Panc1 (cell line): ENCODE results near the gene CENPS.

Experiments
- CTCF ChIP-seq: fragments of 450-650 bp; IDR thresholded peaks from 2 replicates; pipeline ENCODE4 v1.5.1; 2017; ENCODE audit warnings: mild to moderate bottlenecking
- POLR2AphosphoS5 ChIP-seq: IDR thresholded peaks from 2 replicates; pipeline ENCODE4 v1.6.1; 2012; ENCODE audit warnings: mild to moderate bottlenecking, low read depth, low read length, moderate library complexity
- REST ChIP-seq, 2 experiments: IDR thresholded peaks; 2 replicates each; pipeline ENCODE4 v1.6.1; 2011 to 2012; ENCODE audit warnings: low read depth in 2 of 2, control low read depth in 1 of 2, low read length in 1 of 2, mild to moderate bottlenecking in 1 of 2, moderate library complexity in 1 of 2; ENCODE audit not compliant: insufficient read depth in 1 of 2
- SIN3A ChIP-seq: IDR thresholded peaks from 2 replicates; pipeline ENCODE4 v1.6.1; 2012; ENCODE audit warnings: low read depth, mild to moderate bottlenecking, low read length, moderate library complexity, borderline replicate concordance; ENCODE audit not compliant: insufficient read depth
- TCF7L2 ChIP-seq: IDR thresholded peaks from 2 replicates; pipeline ENCODE4 v1.6.1; 2011; ENCODE audit warnings: mild to moderate bottlenecking, low read depth, low read length, inconsistent platforms

- TF ChIP-seq CTCF (no peak), REST (IDR thresholded peaks at IDR 0.05; ENCODE audit: insufficient read depth in 1 of 2, low read depth in 2 of 2, low read length in 1 of 2) (no peak), POLR2AphosphoS5 (0 out of 2 replicates have a peak, but pooled peaks have one; percentile 39), TCF7L2 (no peak), SIN3A (no peak)
Observed at GRCh38 chr1:10457875-10458274, 27.6 kb downstream of the CENPS start.
